GM12891 (cell line): ENCODE data around the gene ENTPD2.

ENCODE experiments used
- POLR2A ChIP-seq: IDR thresholded peaks from 2 replicates; pipeline ENCODE4 v1.6.1; 2011; ENCODE audit warnings: low read depth, low read length, control low read depth
- TAF1 ChIP-seq: IDR thresholded peaks from 2 replicates; pipeline ENCODE4 v1.6.1; 2011; ENCODE audit warnings: low read depth, low read length, control low read depth

- no peak for TF ChIP-seq TAF1
- TF ChIP-seq POLR2A: no peak
Measured at GRCh38 chr9:137014166-137014565, 39.7 kb downstream of the ENTPD2 start.
